GM19395 (cell line): ENCODE measurements around the gene FLRT1.

ENCODE experiments used
- ATAC-seq: cut with Tn5 transposase; IDR thresholded peaks from one replicate; pipeline ENCODE4 v1.9.1; 2021; ENCODE audit warnings: mild to moderate bottlenecking, moderate library complexity; ENCODE audit not compliant: unreplicated experiment

The FLRT1 gene

DNA sequence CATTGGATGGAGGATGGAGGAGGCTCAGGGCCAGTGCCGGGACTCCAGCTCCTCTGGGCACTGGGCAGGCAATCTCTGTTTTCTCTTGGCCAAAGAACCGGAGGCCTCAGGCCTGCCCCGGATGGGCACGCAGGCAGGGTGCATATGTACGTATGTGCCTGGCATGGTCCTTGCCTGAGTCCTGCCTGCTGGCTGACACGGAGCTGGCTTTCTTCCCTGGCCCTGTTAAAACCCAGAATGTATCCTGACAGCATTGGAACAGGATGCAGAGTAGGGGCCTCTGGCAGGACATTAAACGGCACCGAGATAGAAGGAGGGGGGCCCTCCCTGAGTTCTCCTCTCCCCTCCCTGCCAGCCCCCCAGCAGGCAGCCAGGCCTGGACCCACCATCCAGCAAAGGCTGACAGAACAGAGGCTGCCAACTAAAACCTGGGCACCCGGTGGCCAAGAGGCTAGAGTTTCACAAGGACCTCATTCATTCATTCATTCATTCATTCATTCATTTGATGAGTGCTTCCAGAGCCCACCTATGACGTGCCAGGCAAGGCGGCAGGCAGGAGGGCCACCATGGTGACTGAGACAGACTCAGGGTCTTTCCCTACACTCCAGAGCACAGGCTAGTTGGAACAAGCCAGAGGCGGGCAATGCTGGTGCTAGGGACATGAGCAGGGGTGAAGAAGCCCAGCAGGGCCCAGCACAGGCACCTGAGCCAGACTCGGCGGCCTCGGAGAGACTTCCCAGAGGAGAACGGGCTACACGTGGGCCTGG is 28.8 kb downstream of the FLRT1 start:
- no peak for ATAC-seq

DNA sequence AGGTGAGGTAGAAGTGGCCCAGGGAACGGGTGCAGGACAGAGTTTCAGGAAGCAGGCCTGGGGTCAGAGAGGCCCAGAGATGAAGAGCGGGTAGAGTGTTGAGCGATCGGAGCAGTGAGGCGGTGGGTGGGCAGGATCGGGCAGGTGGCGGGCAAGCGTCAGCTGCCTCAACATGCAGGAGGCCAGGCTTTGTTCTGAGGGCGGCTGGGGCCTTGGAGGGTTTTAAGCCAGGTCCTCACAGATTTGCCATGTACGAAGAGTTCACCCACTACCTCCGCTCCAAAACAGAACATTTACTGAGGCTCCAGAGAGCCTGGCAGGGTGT is 29.4 kb downstream of the FLRT1 start:
- ATAC-seq, result no peak

DNA sequence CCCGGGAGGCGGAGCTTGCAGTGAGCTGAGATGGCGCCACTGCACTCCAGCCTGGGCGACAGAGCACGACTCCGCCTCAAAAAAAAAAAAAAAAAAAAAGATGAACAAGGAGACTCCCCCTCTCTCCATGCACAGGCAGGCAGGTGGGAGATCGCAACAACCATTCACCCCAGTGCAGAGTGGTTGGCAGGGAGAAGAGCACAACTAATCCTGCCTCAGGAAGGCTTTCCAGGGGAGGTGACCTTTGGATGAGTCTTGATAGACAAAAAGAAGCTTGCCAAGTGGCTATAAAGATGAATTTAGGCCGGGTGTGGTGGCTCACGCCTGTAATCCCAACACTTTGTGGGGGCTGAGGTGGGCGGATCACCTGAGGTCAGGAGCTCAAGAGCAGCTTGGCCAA is 30.0 kb downstream of the FLRT1 start:
- no peak for ATAC-seq

DNA sequence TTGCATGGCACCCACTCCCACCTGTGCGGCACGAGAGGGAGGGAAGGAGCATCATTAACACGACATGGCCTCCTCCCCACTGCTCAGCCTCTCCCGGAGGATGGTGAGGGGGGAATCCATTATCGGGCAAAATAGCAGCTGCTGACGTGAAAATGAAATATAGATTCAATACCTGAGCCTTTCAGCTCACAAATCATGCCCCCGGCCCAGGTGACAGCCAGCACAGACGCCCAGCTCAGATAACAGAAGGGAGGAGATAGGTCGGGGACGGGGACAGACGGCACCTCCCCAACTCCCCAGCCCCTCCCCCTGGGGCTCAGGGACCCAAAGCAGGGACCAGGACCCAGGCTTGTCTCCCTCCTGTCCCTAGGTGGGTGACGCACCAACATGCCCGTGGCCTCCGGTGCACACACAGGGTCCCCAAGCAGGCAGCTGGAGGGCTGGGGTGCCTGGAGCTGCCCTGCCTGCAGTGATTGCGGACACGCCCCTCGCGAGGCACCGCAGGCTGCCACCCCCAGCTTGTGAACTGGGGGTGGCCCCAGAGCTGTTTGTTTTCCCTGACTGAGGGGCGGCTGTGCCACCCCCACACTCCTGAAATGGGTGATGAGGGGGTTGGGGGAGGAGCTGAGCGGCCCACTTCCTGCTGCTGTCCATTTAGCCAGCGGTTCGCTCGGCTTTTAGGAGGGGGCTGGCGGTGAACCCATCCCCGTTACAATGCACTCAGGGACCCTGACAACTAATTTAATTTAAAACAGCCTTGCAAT is 31.7 kb downstream of the FLRT1 start:
- ATAC-seq, result no peak

DNA sequence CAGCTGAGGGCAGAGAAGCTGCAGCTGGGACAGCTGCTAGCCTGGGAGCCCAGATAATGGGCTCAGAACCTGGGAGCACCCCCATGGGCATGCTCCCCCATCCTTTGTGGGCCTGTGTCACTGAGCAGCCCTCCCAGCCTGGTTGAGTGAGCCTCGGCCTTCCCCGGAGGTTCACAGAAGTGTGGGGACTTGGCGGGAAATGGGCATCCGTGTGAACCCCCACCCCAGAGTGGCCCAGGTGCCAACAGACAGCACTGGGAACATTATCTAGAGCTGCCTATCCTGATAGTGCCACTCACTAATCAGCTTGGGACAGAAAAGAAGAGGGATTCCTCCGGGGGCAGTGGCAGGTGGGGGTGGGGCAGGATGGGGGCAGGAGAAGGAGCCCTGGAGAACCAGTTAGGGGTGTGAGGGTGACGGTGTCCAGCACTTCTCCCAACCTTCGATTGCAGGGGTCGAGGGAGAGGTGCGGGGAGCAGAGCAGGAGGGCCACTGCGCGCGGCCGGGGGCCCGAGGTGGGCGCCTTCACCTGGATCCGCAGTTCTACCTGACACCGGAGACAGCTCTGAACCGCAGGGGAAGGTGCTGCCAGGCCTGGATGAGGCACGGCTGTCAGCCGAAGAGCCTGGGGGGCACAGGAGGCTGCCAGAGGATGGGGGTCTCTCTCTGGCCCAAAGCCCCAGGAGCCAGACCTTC is 33.1 kb downstream of the FLRT1 start:
- no peak for ATAC-seq

DNA sequence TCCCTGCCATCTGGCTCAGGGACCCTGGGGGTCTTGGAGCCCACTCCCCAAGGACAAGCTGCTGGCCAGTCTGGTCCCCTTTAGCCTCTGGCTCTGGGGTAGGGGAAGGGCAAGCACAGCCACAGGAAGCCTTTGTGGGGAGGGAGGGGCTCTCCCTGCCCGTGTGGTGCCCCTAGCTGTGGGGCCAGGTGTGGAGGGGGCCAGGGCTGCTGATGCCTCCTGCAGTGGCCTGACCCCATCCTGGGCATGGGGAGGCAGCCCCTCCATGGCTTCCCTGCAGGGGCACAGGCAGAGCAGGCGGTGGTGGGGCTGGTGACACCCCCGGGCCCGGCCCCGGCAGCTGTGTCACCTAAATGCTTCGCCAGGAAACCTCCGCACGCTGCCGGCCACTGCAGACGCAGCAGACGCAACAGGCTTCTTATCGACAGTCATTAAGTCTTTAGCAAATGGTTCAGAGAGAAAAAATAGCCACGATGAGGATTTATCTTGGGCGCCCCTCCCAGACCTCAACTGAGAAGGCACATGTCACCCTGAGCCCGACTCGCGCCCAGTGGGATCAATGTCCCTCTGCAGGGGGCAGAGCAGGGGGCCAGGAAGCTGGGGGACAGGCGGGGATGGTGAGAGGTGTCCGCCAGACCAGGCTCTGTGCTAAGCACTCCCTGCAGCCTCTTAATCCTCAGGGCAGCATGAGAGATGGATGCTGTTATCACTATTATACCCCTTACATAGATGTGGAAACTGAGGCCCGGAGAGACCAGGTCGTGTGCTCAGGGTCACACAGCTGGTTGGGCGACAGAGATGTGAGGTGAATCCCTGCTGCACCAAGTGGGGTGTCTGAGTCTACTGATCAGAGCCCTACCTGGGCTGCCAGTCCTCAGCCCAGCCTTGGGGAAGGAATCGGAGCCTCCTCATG is 33.9 kb downstream of the FLRT1 start:
- no peak for ATAC-seq

DNA sequence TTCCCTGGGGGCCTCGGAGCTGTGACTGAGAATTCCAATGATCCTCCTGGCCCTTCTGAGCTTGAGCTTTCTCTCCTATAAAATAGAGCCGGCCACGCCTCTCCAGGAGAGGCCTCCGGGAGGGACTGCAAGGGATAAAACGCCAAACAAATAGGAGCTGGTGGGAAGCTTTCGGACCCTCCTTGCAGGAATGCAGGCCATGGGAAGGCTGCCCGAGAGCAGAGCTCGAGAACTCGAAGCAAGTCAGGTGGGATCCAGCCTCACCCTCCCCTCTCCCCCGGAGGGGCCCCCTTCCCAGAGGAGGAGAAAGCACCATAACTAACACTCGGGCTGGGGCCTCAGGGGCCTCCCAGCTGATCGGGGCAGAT is 34.6 kb downstream of the FLRT1 start:
- ATAC-seq, result no peak

DNA sequence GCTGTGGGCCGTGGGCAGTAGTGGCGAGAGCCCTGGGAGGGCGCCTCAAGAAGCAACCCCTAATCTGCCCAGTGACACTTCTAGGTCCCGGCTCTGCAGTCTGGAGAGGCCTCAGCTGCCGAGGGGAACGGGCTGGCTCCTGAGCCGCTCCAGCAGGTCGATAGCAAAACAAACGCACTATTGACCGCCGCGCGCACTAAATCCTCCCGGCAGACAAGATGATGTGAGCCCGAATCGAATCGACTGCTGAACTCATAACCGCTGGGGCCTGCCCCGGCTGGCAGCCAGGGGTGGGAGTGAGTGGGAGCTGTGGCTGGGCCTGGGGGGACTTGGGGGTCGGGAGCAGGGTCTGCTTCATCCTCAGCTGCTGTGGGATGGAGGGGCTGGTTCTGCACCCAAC is 36.1 kb downstream of the FLRT1 start:
- no peak for ATAC-seq

DNA sequence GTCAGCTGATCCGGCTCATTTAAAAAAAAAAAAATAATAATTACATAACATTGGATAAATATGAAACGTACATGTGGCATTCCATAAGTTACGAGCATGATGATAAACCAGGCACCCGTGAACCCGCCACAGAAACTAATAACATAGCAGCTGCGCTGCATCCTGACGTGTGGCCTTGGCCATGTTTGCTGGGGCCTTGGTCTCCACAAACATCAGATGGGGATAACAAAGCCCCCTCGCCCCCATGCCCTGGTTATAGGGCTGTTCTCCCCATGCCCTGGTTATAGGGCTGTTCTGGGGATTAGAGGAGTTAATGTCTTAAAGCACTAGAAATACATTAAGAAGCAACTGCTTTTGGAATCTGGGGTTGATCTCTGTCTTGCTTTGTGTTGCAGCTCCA is 36.7 kb downstream of the FLRT1 start:
- ATAC-seq, result no peak

DNA sequence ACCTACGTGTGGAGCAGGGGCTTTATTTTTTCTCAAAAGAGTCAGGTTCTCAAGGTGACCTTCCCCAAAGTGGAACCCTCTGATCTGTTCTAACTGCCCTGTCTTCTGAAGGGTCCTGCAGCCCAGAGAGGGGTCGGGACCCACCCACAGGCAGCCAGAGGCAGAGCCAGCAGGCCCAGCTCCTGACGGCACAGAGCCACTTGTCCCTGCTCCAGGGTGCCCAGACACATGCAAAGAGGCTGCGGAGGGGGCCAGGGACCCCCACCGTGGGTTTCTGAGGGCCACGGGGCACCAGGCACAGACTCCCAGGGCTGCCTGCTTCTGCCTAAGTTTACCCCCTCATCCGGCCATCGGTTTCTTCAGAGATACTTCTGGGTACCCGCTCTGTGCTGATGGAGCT is 37.1 kb downstream of the FLRT1 start:
- ATAC-seq, result no peak

DNA sequence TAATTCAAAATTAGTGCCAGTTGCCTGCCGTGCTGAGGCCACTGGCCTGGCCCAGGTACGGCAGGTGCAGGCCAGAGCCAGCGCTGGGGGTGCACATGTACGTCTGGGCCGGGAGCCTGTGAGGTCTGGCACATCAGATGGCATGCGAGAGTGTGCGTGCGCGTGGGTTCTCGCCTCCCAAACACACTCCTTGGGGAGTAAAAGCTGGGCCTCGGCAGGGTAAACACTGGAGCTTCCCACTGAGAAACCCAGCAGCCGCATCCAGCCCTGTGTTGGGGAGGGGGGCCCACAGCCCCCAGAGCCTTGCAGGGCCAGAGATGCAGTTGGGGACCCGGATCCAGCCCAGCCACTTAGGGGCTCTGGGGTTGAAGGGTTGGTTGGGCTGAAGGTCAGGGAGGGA is 37.8 kb downstream of the FLRT1 start:
- no peak for ATAC-seq

DNA sequence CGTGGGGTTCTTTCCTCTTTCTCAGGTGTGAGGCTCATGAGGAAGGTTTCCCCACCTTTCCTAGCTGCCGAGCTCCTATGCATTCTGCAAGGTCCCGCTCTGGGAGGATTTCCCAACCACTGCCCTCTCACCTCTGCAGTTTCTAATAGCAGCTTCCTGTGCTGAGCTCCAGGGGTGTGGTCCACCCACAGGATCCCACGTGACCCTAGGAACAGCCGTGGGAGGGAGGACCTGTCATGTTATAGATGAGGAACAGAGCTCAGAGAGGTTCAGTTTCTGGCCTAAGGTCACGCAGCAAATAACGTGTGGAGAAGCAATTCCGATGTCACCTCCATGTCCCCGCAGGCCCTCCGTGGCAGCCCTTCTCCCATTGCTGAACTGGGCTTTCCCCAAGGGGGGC is 38.5 kb downstream of the FLRT1 start:
- no peak for ATAC-seq

DNA sequence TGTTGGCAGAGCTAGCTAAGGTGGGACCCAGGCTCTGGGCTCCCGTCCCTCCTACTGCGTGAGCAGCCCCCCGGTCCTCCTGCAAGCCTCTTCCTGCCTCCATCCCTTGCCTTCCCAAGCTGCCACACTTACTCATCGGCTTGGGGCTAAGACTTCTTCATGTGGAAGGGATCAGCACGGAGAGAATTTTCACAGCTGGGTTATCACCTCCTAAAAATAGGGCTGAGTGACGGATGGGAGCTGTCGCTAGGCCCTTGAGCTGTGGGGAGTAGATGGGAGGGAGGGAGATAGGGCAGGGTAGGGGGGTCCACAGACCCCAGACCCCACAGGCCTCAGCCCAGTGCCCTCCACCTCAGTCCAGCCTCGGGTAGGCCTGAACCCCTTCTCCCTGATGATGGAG is 41.0 kb downstream of the FLRT1 start:
- ATAC-seq, result no peak

DNA sequence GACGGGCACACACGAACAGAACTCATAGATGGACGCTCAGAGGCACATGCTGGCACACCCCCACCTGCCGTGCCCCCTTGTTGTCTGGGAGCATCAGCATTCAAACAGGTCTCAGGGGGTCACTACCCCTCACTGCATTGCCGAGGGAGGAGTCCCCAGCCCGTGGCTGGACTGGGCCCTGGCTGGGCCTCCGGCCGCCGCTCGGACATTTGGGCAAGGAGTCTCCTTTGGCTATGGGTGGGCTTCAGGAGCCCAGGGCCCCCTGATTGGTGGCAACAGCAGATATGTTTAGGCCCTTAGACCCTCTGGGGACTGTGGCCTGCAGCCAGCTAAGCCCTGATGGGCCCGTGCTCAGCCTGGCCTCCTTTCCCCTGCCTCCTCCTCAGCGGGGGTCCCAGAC is 41.9 kb downstream of the FLRT1 start:
- ATAC-seq, result no peak

DNA sequence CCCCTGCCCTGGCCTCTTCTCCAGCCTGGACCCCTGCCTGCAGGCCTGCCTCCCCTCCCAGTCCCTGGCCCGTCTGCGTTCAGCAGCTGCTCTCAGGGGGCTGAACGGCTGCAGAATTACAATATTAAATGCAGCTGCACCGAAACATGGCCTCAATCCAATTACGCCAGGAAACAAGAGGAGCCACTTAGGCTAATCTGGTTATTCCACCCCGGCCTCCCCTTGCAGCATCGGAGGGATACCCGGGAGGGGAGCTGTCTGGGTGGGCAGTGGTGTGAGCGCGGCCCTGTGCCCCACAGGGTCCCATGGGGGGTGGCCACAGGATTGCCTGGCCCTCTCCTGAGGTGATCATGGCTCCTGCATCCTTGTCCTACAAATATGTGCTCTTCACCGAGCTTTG is 42.6 kb downstream of the FLRT1 start:
- no peak for ATAC-seq

DNA sequence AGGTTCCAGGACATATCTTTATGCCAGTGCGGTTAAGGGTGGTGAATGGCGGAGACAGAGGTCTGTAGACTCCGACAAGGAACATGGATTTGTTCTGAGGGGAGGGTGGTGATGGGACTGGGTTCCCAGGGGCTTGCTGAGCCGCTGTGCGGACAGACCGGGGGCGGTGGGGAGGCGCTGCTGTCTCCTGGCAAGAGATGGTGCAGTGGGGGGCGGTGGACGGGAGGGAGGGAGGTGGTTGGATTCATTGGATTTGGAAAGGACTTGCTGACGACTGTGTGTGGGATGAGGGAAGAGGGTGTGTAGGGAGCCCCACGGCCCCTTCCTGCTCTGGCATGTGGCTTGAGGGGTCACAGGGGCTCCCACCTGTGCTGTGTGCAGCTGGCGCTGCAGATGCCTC is 43.2 kb downstream of the FLRT1 start:
- ATAC-seq, result no peak

DNA sequence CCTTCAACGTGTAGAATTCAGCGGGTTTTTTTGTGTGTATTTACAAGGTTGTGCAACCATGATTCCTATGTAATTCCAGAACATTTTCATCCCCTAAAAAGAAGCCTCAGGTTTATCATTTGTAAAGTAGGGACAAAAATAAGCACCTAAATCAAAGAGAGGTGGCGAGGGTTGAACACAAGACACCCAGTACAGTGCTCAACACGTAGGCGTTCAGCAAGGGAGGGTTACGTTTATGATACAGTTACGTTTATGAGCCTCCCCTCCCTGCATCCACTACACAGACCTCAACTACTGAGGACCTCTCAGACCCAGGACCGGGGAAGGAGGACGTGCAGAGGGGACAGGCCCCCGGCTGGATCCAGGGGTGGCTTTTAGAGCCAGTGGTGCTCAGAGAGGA is 44.7 kb downstream of the FLRT1 start:
- no peak for ATAC-seq

DNA sequence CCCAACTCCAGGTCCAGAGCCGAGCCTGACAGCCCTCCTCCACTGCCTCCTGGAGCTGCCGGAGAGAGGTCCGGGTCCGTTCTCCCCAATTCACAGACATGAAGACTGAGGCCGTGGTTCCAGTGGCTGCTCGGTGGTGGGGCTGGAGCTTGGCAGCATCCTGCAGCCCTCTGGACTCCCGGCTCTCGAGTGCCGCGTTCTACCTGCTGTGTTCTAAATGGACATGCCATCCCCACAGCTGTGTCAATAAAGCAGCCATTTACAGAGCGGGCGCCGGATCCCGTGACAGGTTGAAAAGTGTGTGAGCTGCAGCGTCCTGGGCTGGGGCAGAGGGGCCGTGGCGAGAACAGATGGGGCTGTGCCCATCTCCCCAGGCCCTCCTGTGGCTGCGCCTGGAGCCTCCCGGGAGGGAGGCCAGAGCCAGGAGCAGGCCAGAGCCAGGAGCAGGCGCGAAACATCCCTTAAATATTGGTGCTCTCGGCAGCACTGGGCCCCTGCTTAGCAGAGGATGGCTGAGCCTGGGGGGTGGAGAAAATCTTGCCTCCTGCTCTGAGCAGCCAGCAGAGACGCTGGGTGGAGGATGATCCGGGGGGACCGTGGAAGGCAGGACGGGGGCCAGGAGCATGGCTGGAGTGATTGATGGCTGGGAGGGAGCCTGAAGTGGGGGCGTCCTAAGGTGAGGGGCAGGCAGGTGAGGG is 46.2 kb downstream of the FLRT1 start:
- ATAC-seq, result no peak

DNA sequence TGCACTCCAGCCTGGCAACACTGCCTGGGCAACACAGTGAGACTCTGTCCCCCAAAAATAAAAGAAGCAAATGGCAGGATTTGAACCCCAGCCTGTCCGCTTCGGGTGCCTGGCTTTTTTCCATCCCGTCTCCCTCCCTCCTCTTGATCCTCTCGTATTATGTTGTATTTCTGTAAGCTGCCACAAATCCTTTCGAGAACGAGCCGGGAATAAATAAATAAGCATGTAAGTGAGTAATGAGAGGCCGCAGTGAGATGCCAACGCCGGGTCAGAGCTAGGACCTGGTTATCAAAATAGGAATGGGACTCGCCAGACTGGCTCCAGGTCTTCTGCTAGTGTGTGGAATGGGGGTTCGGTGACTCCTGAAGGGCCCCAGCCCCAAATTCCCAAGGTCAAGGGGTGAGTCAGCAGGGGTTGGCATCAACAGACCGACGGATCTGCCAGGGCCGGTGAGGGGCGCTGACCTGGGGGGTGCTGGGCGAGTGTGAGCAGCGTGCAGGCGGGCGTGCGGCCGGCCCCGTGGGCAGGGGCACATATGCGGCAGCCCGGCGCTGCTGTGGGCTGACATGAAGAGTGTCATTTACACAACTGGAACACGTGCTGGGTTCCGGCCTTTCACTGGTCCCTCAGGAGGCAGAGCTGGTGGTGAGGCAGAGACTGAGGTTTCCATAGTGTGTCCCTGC is 47.8 kb downstream of the FLRT1 start:
- ATAC-seq, result no peak
